ENCODE data around the gene ZMYND19. TPM values are rescaled to one million over a fixed set of nuclear protein-coding genes. Genes with fewer than 3 reads are reported as not detected.

ZMYND19 gene
- total RNA-seq, 1 experiment from 2014 or later, result 77.9 TPM

DNA sequence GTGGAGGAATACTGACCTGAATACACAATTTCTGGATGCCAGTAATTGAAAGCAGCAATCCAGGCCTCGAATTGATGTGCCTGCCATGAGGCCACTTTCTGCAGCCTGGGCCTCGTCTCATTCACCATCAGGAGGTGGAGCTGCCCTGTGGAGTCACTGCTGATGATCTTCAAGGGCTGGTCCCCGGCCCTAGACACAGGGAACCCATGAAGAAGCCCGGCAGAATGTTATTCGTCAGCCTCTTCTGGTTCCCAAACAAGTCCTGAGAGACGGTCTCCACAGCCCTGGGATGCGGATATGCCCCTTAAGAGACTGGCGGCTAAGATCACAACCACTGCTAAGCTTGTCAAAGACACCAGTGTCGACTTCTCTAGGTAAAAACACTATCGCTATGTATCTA, 16.1 kb downstream of the ZMYND19 start (continued):
- TF ChIP-seq AFF4 (CRISPR knock-in tag; IDR thresholded peaks at IDR 0.05; ENCODE audit: borderline replicate concordance), result no peak
- no peak for TF ChIP-seq KAT7 (CRISPR knock-in tag; IDR thresholded peaks at IDR 0.05; ENCODE audit: borderline replicate concordance)
- TF ChIP-seq NR3C1 (CRISPR knock-in tag; conservative IDR thresholded peaks at IDR 0.05; ENCODE audit: low read depth), result no peak
- TF ChIP-seq ETV6 (CRISPR knock-in tag; IDR thresholded peaks at IDR 0.05), result no peak

- DNase-seq (ENCODE audit: low spot score) (no peak), ATAC-seq (no peak)
- Mint-ChIP-seq H3K4me3 (no peak overlapping the region), H3K36me3 (peaks cover 46% of the 10 kb centered on the region), H3K27ac (no peak overlapping the region), H3K9me3 (peaks cover 3% of the 10 kb centered on the region; the same call in 1 of the 2 replicates), H3K4me1 (no peaks in the 10 kb centered on the region), H3K27me3 (ENCODE audit: low read depth) (no peaks in the 10 kb centered on the region)
- TF ChIP-seq CREB1 (CRISPR knock-in tag; IDR thresholded peaks at IDR 0.05) (no peak), ETV6 (CRISPR knock-in tag; IDR thresholded peaks at IDR 0.05) (no peak), JUN (CRISPR knock-in tag; IDR thresholded peaks at IDR 0.05) (no peak), ZNF425 (CRISPR knock-in tag; conservative IDR thresholded peaks at IDR 0.05) (no peak), MXD4 (CRISPR knock-in tag; IDR thresholded peaks at IDR 0.05; ENCODE audit: borderline replicate concordance) (no peak)
- TF ChIP-seq, protein P1, sequence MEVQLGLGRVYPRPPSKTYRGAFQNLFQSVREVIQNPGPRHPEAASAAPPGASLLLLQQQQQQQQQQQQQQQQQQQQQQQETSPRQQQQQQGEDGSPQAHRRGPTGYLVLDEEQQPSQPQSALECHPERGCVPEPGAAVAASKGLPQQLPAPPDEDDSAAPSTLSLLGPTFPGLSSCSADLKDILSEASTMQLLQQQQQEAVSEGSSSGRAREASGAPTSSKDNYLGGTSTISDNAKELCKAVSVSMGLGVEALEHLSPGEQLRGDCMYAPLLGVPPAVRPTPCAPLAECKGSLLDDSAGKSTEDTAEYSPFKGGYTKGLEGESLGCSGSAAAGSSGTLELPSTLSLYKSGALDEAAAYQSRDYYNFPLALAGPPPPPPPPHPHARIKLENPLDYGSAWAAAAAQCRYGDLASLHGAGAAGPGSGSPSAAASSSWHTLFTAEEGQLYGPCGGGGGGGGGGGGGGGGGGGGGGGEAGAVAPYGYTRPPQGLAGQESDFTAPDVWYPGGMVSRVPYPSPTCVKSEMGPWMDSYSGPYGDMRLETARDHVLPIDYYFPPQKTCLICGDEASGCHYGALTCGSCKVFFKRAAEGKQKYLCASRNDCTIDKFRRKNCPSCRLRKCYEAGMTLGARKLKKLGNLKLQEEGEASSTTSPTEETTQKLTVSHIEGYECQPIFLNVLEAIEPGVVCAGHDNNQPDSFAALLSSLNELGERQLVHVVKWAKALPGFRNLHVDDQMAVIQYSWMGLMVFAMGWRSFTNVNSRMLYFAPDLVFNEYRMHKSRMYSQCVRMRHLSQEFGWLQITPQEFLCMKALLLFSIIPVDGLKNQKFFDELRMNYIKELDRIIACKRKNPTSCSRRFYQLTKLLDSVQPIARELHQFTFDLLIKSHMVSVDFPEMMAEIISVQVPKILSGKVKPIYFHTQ (CRISPR knock-in tag; IDR thresholded peaks at IDR 0.05), result no peak
- POLR2A ChIA-PET, result no interaction called here
- CTCF ChIA-PET, result no interaction called here
Observed at GRCh38 chr9:137570566-137570965, 19.7 kb downstream of the ZMYND19 start.

GRCh38 chr9:137569609-137570203, 20.6 kb downstream of the ZMYND19 start:
- DNase-seq (ENCODE audit: low spot score) (no peak), ATAC-seq (no peak)
- POLR2A ChIA-PET, result no interaction called here
- H3K27ac Mint-ChIP-seq, result no peak overlapping the region
- peaks cover 39% of the 10 kb centered on the region for H3K36me3 Mint-ChIP-seq
- H3K27me3 Mint-ChIP-seq (ENCODE audit: low read depth), result no peaks in the 10 kb centered on the region
- CTCF ChIA-PET, result no interaction called here
- no peak overlapping the region for H3K4me3 Mint-ChIP-seq
- peaks cover 3% of the 10 kb centered on the region; the same call in 1 of the 2 replicates for H3K9me3 Mint-ChIP-seq
- no peaks in the 10 kb centered on the region for H3K4me1 Mint-ChIP-seq
- TF ChIP-seq AFF4 (CRISPR knock-in tag; IDR thresholded peaks at IDR 0.05; ENCODE audit: borderline replicate concordance) (no peak), ZNF317 (CRISPR knock-in tag; IDR thresholded peaks at IDR 0.05; ENCODE audit: borderline replicate concordance, low read depth) (no peak), ZNF423 (CRISPR knock-in tag; IDR thresholded peaks at IDR 0.05) (no peak), TP53 (CRISPR knock-in tag; IDR thresholded peaks at IDR 0.05) (no peak), NR2C2 (CRISPR knock-in tag; IDR thresholded peaks at IDR 0.05) (no peak), ZNF121 (CRISPR knock-in tag; IDR thresholded peaks at IDR 0.05) (no peak), GTF2I (CRISPR knock-in tag; conservative IDR thresholded peaks at IDR 0.05) (no peak), CBFB (CRISPR knock-in tag; IDR thresholded peaks at IDR 0.05; ENCODE audit: low read depth) (no peak), CDX4 (CRISPR knock-in tag; IDR thresholded peaks at IDR 0.05; ENCODE audit: borderline replicate concordance) (no peak), TEAD1 (CRISPR knock-in tag; IDR thresholded peaks at IDR 0.05) (no peak), GRHL2 (CRISPR knock-in tag; IDR thresholded peaks at IDR 0.05; ENCODE audit: insufficient replicate concordance, severe bottlenecking) (no peak), JUN (CRISPR knock-in tag; IDR thresholded peaks at IDR 0.05) (no peak)
- TF ChIP-seq, protein P2, sequence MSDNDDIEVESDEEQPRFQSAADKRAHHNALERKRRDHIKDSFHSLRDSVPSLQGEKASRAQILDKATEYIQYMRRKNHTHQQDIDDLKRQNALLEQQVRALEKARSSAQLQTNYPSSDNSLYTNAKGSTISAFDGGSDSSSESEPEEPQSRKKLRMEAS (CRISPR knock-in tag; IDR thresholded peaks at IDR 0.05), result no peak
